ENCODE data around the gene DISC1.
A peak's percentile ranks its signal among the peaks of the same experiment; 100 is the strongest.

The DISC1 gene

DNA sequence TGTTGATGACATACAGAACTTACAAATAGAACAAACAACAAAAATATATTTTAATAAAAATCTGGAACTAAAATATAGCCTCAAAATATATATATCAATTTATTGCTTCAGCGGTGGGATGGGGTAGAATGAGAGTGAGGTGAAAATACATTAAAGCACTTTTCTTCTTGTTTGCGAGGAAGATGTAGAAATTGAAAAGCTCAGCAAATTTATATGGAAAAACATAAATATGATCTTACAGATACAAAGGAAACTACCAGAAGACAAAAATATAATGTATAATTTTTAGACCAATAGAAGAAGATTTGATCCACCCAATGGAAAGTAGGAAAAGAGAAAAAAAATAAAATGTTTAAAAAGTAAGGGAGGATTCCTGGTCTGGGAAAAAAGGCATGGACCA lies 372.2 kb downstream of the DISC1 start:
- no peak for DNase-seq (ENCODE audit: low spot score)
- Histone ChIP-seq H2AFZ (ENCODE audit: low read length) (no peak overlapping the region), H2BK5ac (ENCODE audit: low read length) (no peak overlapping the region), H2BK15ac (ENCODE audit: low read length) (no peak overlapping the region), H2BK12ac (ENCODE audit: low read length) (no peak overlapping the region), H3K9ac (ENCODE audit: low read depth, low read length, poor library complexity) (no peak overlapping the region), H3K23ac (ENCODE audit: low read depth, low read length, poor library complexity) (no peak overlapping the region), H3K4me3 (ENCODE audit: low read length in 2 of 2) (no peak overlapping the region), H3K27ac (replicated peaks; ENCODE audit: low read length) (no peak overlapping the region), H4K91ac (ENCODE audit: low read depth, low read length, poor library complexity) (no peak overlapping the region), H2BK120ac (ENCODE audit: low read depth, low read length) (no peak overlapping the region), H3K9me3 (replicated peaks in 1 of 2; ENCODE audit: control insufficient read depth in 2 of 2, insufficient read depth in 1 of 2, low read depth in 1 of 2, low read length in 2 of 2) (no peaks in the 10 kb centered on the region), H3K36me3 (replicated peaks in 1 of 2; ENCODE audit: control insufficient read depth in 2 of 2, insufficient read depth in 2 of 2, low read length in 2 of 2) (no peaks in the 10 kb centered on the region), H3K27me3 (ENCODE audit: control insufficient read depth in 3 of 3, insufficient read depth in 3 of 3, low read depth in 1 of 3, low read length in 3 of 3) (no peaks in the 10 kb centered on the region), H3K18ac (ENCODE audit: low read length) (no peak overlapping the region), H3K4me2 (ENCODE audit: insufficient read depth, low read length, poor library complexity, severe bottlenecking) (no peak overlapping the region), H4K8ac (ENCODE audit: low read depth, low read length) (no peak overlapping the region), H3K4ac (ENCODE audit: low read length) (no peak overlapping the region), H3K79me1 (ENCODE audit: low read depth, low read length) (no peaks in the 10 kb centered on the region), H3K4me1 (ENCODE audit: control insufficient read depth in 2 of 2, insufficient read depth in 1 of 2, low read depth in 1 of 2, low read length in 2 of 2) (no peaks in the 10 kb centered on the region), H3K14ac (ENCODE audit: low read length) (no peak overlapping the region), H2AK5ac (ENCODE audit: low read depth, low read length) (no peak overlapping the region)
- no CpG with 5 or more reads among the region's 2 CpGs for WGBS, 2 donors (ENCODE audit: extremely low coverage in 2 of 2, insufficient read length in 2 of 2, insufficient replicate concordance in 1 of 2)

DNA sequence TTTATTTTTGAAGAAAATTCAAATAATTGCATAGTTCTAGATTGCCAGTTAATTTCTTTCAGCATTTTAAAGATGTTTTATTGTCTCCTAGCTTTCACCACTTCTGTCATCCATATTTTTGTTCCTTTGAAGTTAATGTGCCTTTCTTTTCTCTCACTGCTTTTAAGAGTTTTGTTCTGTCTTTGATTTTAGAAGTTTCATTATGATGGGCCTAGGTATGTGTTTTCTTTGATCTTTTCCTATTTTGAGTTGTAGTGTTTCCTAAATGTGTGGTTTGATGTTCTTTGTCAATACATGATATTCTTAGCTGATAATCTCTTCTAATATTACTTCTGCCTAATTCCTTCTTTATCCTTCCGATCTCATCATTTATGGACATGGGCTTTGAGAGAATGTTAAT lies 378.7 kb downstream of the DISC1 start:
- Histone ChIP-seq H3K79me1 (ENCODE audit: low read depth, low read length) (no peaks in the 10 kb centered on the region), H2BK15ac (ENCODE audit: low read length) (no peak overlapping the region), H3K27me3 (ENCODE audit: control insufficient read depth in 3 of 3, insufficient read depth in 3 of 3, low read depth in 1 of 3, low read length in 3 of 3) (no peaks in the 10 kb centered on the region), H2BK120ac (ENCODE audit: low read depth, low read length) (no peak overlapping the region), H2AK5ac (ENCODE audit: low read depth, low read length) (no peak overlapping the region), H2BK5ac (ENCODE audit: low read length) (no peak overlapping the region), H3K9me3 (replicated peaks in 1 of 2; ENCODE audit: control insufficient read depth in 2 of 2, insufficient read depth in 1 of 2, low read depth in 1 of 2, low read length in 2 of 2) (no peaks in the 10 kb centered on the region), H3K4me3 (ENCODE audit: low read length in 2 of 2) (no peak overlapping the region), H3K14ac (ENCODE audit: low read length) (no peak overlapping the region), H4K8ac (ENCODE audit: low read depth, low read length) (no peak overlapping the region), H3K4me2 (ENCODE audit: insufficient read depth, low read length, poor library complexity, severe bottlenecking) (no peak overlapping the region), H3K4ac (ENCODE audit: low read length) (no peak overlapping the region), H2AFZ (ENCODE audit: low read length) (no peak overlapping the region), H3K27ac (replicated peaks; ENCODE audit: low read length) (no peak overlapping the region), H3K36me3 (replicated peaks in 1 of 2; ENCODE audit: control insufficient read depth in 2 of 2, insufficient read depth in 2 of 2, low read length in 2 of 2) (no peaks in the 10 kb centered on the region), H2BK12ac (ENCODE audit: low read length) (no peak overlapping the region), H3K23ac (ENCODE audit: low read depth, low read length, poor library complexity) (no peak overlapping the region), H4K91ac (ENCODE audit: low read depth, low read length, poor library complexity) (no peak overlapping the region), H3K9ac (ENCODE audit: low read depth, low read length, poor library complexity) (no peak overlapping the region), H3K4me1 (ENCODE audit: control insufficient read depth in 2 of 2, insufficient read depth in 1 of 2, low read depth in 1 of 2, low read length in 2 of 2) (no peaks in the 10 kb centered on the region), H3K18ac (ENCODE audit: low read length) (no peak overlapping the region)
- WGBS, 2 donors (ENCODE audit: extremely low coverage in 2 of 2, insufficient read length in 2 of 2, insufficient replicate concordance in 1 of 2) = no CpG with 5 or more reads among the region's 1 CpG
- DNase-seq (ENCODE audit: low spot score) = no peak

- Histone ChIP-seq H3K4me2 (ENCODE audit: insufficient read depth, low read length, poor library complexity, severe bottlenecking) (no peak overlapping the region), H2AK5ac (ENCODE audit: low read depth, low read length) (no peak overlapping the region), H2BK12ac (ENCODE audit: low read length) (no peak overlapping the region), H4K91ac (ENCODE audit: low read depth, low read length, poor library complexity) (no peak overlapping the region), H4K8ac (ENCODE audit: low read depth, low read length) (no peak overlapping the region), H3K14ac (ENCODE audit: low read length) (no peak overlapping the region), H3K4me3 (ENCODE audit: low read length in 2 of 2) (no peak overlapping the region), H3K4me1 (ENCODE audit: control insufficient read depth in 2 of 2, insufficient read depth in 1 of 2, low read depth in 1 of 2, low read length in 2 of 2) (peaks cover 1 to 3% of the 10 kb centered on the region in 2 donors), H3K79me1 (ENCODE audit: low read depth, low read length) (no peaks in the 10 kb centered on the region), H3K23ac (ENCODE audit: low read depth, low read length, poor library complexity) (no peak overlapping the region), H3K27ac (replicated peaks; ENCODE audit: low read length) (no peak overlapping the region), H3K9me3 (replicated peaks in 1 of 2; ENCODE audit: control insufficient read depth in 2 of 2, insufficient read depth in 1 of 2, low read depth in 1 of 2, low read length in 2 of 2) (no peaks in the 10 kb centered on the region), H3K36me3 (replicated peaks in 1 of 2; ENCODE audit: control insufficient read depth in 2 of 2, insufficient read depth in 2 of 2, low read length in 2 of 2) (no peaks in the 10 kb centered on the region), H2BK120ac (ENCODE audit: low read depth, low read length) (no peak overlapping the region), H3K27me3 (ENCODE audit: control insufficient read depth in 3 of 3, insufficient read depth in 3 of 3, low read depth in 1 of 3, low read length in 3 of 3) (no peaks in the 10 kb centered on the region), H2BK5ac (ENCODE audit: low read length) (no peak overlapping the region), H3K18ac (ENCODE audit: low read length) (no peak overlapping the region), H2AFZ (ENCODE audit: low read length) (no peak overlapping the region), H3K4ac (ENCODE audit: low read length) (no peak overlapping the region), H3K9ac (ENCODE audit: low read depth, low read length, poor library complexity) (no peak overlapping the region), H2BK15ac (ENCODE audit: low read length) (no peak overlapping the region)
- no peak for DNase-seq (ENCODE audit: low spot score)
- WGBS, 2 donors (ENCODE audit: extremely low coverage in 2 of 2, insufficient read length in 2 of 2, insufficient replicate concordance in 1 of 2) = no CpG with 5 or more reads among the region's 1 CpG
These were observed 383.2 kb downstream of the DISC1 start for GRCh38 chr1:232009741-232010140.

- no peaks in the 10 kb centered on the region for H3K79me1 ChIP-seq (ENCODE audit: low read depth, low read length)
- H3K14ac ChIP-seq (ENCODE audit: low read length) = no peak overlapping the region
- H3K36me3 ChIP-seq (replicated peaks in 1 of 2; ENCODE audit: control insufficient read depth in 2 of 2, insufficient read depth in 2 of 2, low read length in 2 of 2) = no peaks in the 10 kb centered on the region
- H3K4me2 ChIP-seq (ENCODE audit: insufficient read depth, low read length, poor library complexity, severe bottlenecking) = no peak overlapping the region
- peak overlapping the region; percentile 9 for H2AFZ ChIP-seq (ENCODE audit: low read length)
- H3K9me3 ChIP-seq (replicated peaks in 1 of 2; ENCODE audit: control insufficient read depth in 2 of 2, insufficient read depth in 1 of 2, low read depth in 1 of 2, low read length in 2 of 2) = no peaks in the 10 kb centered on the region
- H4K8ac ChIP-seq (ENCODE audit: low read depth, low read length) = no peak overlapping the region
- H3K4ac ChIP-seq (ENCODE audit: low read length) = no peak overlapping the region
- H2BK120ac ChIP-seq (ENCODE audit: low read depth, low read length) = no peak overlapping the region
- peaks cover 1 to 3% of the 10 kb centered on the region in 2 donors for H3K4me1 ChIP-seq (ENCODE audit: control insufficient read depth in 2 of 2, insufficient read depth in 1 of 2, low read depth in 1 of 2, low read length in 2 of 2)
- H4K91ac ChIP-seq (ENCODE audit: low read depth, low read length, poor library complexity) = no peak overlapping the region
- no peak overlapping the region for H3K18ac ChIP-seq (ENCODE audit: low read length)
- H3K23ac ChIP-seq (ENCODE audit: low read depth, low read length, poor library complexity) = no peak overlapping the region
- no peak overlapping the region for H3K9ac ChIP-seq (ENCODE audit: low read depth, low read length, poor library complexity)
- no peak overlapping the region for H2BK12ac ChIP-seq (ENCODE audit: low read length)
- no peak overlapping the region for H3K4me3 ChIP-seq (ENCODE audit: low read length in 2 of 2)
- no peaks in the 10 kb centered on the region for H3K27me3 ChIP-seq (ENCODE audit: control insufficient read depth in 3 of 3, insufficient read depth in 3 of 3, low read depth in 1 of 3, low read length in 3 of 3)
- H3K27ac ChIP-seq (replicated peaks; ENCODE audit: low read length) = no peak overlapping the region
- no peak overlapping the region for H2BK5ac ChIP-seq (ENCODE audit: low read length)
- no peak for DNase-seq (ENCODE audit: low spot score)
- no CpG with 5 or more reads among the region's 6 CpGs for WGBS, 2 donors (ENCODE audit: extremely low coverage in 2 of 2, insufficient read length in 2 of 2, insufficient replicate concordance in 1 of 2)
- no peak overlapping the region for H2AK5ac ChIP-seq (ENCODE audit: low read depth, low read length)
- no peak overlapping the region for H2BK15ac ChIP-seq (ENCODE audit: low read length)
These were observed 385.4 kb downstream of the DISC1 start for GRCh38 chr1:232011961-232012360.

Measured in neuronal stem cell (in vitro differentiated cells).